Neural progenitor cell (in vitro differentiated cells): ENCODE results near the gene TNIP1. TPM values are rescaled to one million over a fixed set of nuclear protein-coding genes. Genes with fewer than 3 reads are reported as not detected.

ENCODE experiments used
- DNase-seq: peaks from one replicate; pipeline ENCODE4 v3.0.0-alpha.2; 2016; ENCODE audit warnings: low spot score
- H2AFZ ChIP-seq: fragments of 200-600 bp; sonication (generic); replicated peaks from 2 replicates; pipeline ENCODE4 v1.6.1; 2016; ENCODE audit warnings: antibody characterized with exemption
- H3F3A ChIP-seq: fragments of 200-600 bp; sonication (generic); 2 replicates; pipeline ENCODE4 v1.6.1; 2016; ENCODE audit warnings: antibody characterized with exemption, low read depth
- H3K27ac ChIP-seq: fragments of 200-600 bp; sonication (generic); 2 replicates; pipeline ENCODE4 v1.5.1; 2016; ENCODE audit warnings: mild to moderate bottlenecking
- H3K27me3 ChIP-seq: fragments of 200-600 bp; sonication (generic); 2 replicates; pipeline ENCODE4 v1.6.1; 2016; ENCODE audit warnings: mild to moderate bottlenecking, moderate library complexity
- H3K36me3 ChIP-seq: fragments of 200-600 bp; sonication (generic); 2 replicates; pipeline ENCODE4 v1.5.1; 2016
- H3K4me1 ChIP-seq: fragments of 200-600 bp; sonication (generic); 2 replicates; pipeline ENCODE4 v1.6.1; 2016; ENCODE audit warnings: mixed run types
- H3K4me2 ChIP-seq: fragments of 200-600 bp; sonication (generic); 2 replicates; pipeline ENCODE4 v1.6.1; 2016
- H3K4me3 ChIP-seq: fragments of 200-600 bp; sonication (generic); 2 replicates; pipeline ENCODE4 v1.5.1; 2016
- H3K79me2 ChIP-seq: fragments of 200-600 bp; sonication (generic); 2 replicates; pipeline ENCODE4 v1.6.1; 2016; ENCODE audit warnings: low read depth
- H3K9ac ChIP-seq: fragments of 200-600 bp; sonication (generic); 2 replicates; pipeline ENCODE4 v1.6.1; 2016
- H3K9me3 ChIP-seq: fragments of 200-600 bp; sonication (generic); 2 replicates; pipeline ENCODE4 v1.5.1; 2016; ENCODE audit warnings: low read depth
- H4K20me1 ChIP-seq: fragments of 200-600 bp; sonication (generic); 2 replicates; pipeline ENCODE4 v1.6.1; 2016; ENCODE audit warnings: low read depth
- H3K27ac Mint-ChIP-seq: 3 replicates; pipeline ENCODE4 v1.8.0; 2021; ENCODE audit warnings: mixed read lengths
- H3K27me3 Mint-ChIP-seq: 2 replicates; pipeline ENCODE4 v1.8.0; 2022; ENCODE audit warnings: low read depth, mild to moderate bottlenecking, inconsistent platforms, moderate library complexity, mixed read lengths; ENCODE audit not compliant: insufficient read depth
- H3K36me3 Mint-ChIP-seq: 3 replicates; pipeline ENCODE4 v1.8.0; 2021; ENCODE audit warnings: mixed read lengths
- H3K4me1 Mint-ChIP-seq: 3 replicates; pipeline ENCODE4 v1.8.0; 2021; ENCODE audit warnings: mixed read lengths
- H3K4me3 Mint-ChIP-seq: 3 replicates; pipeline ENCODE4 v1.8.0; 2021; ENCODE audit warnings: mild to moderate bottlenecking, moderate library complexity, mixed read lengths
- H3K9me3 Mint-ChIP-seq: 3 replicates; pipeline ENCODE4 v1.8.0; 2020; ENCODE audit warnings: mixed read lengths
- CTCF ChIP-seq: fragments of 200-600 bp; sonication (generic); IDR thresholded peaks from 2 replicates; pipeline ENCODE4 v1.5.1; 2017; ENCODE audit warnings: antibody characterized with exemption, mild to moderate bottlenecking
- EZH2 ChIP-seq: fragments of 200-600 bp; sonication (generic); IDR thresholded peaks from 2 replicates; pipeline ENCODE4 v1.6.1; 2017; ENCODE audit warnings: antibody characterized with exemption, mild to moderate bottlenecking, moderate library complexity
- EZH2phosphoT487 ChIP-seq: fragments of 200-600 bp; sonication (generic); IDR thresholded peaks from 2 replicates; pipeline ENCODE4 v1.6.1; 2017; ENCODE audit warnings: antibody characterized with exemption
- total RNA-seq: library from RNA; depleted of rRNA; stranded (reverse); fragments of >200 nt; gene quantifications from 2 replicates; pipeline ENCODE4 v1.2.3, GENCODE V29; 2015; ENCODE audit warnings: low replicate concordance

The TNIP1 gene
- total RNA-seq, 1 donor from 2014 or later: 33.5 TPM

GRCh38 chr5:151101746-151102145, 20.9 kb upstream of the TNIP1 start:
- Histone ChIP-seq H2AFZ (no peak overlapping the region), H3K4me3 (no peak overlapping the region), H3K4me2 (no peak overlapping the region), H3K27me3 (no peaks in the 10 kb centered on the region), H3F3A (no peaks in the 10 kb centered on the region), H3K9me3 (no peaks in the 10 kb centered on the region), H3K79me2 (no peaks in the 10 kb centered on the region), H3K4me1 (no peaks in the 10 kb centered on the region), H3K36me3 (no peaks in the 10 kb centered on the region), H3K9ac (no peak overlapping the region), H3K27ac (no peak overlapping the region), H4K20me1 (no peaks in the 10 kb centered on the region)
- TF ChIP-seq CTCF (no peak), EZH2 (no peak), EZH2phosphoT487 (no peak)
- no peak for DNase-seq
- Mint-ChIP-seq H3K4me3 (no peak overlapping the region), H3K27me3 (peaks cover 2% of the 10 kb centered on the region), H3K36me3 (peaks cover 29% of the 10 kb centered on the region), H3K27ac (peak overlapping the region; percentile 40), H3K4me1 (no peaks in the 10 kb centered on the region), H3K9me3 (no peaks in the 10 kb centered on the region)

GRCh38 chr5:151101151-151101550, 20.3 kb upstream of the TNIP1 start:
- Histone ChIP-seq H3K36me3 (no peaks in the 10 kb centered on the region), H3K27me3 (no peaks in the 10 kb centered on the region), H3K79me2 (no peaks in the 10 kb centered on the region), H3F3A (no peaks in the 10 kb centered on the region), H3K4me2 (no peak overlapping the region), H3K27ac (no peak overlapping the region), H4K20me1 (no peaks in the 10 kb centered on the region), H2AFZ (no peak overlapping the region), H3K4me3 (no peak overlapping the region), H3K4me1 (peaks cover 1% of the 10 kb centered on the region), H3K9me3 (no peaks in the 10 kb centered on the region), H3K9ac (no peak overlapping the region)
- Mint-ChIP-seq H3K4me3 (no peak overlapping the region), H3K36me3 (peaks cover 23% of the 10 kb centered on the region), H3K4me1 (peaks cover 2% of the 10 kb centered on the region), H3K9me3 (no peaks in the 10 kb centered on the region), H3K27me3 (peaks cover 2% of the 10 kb centered on the region), H3K27ac (no peak overlapping the region)
- DNase-seq: no peak
- no peak for TF ChIP-seq CTCF
- TF ChIP-seq EZH2: no peak
- TF ChIP-seq EZH2phosphoT487: no peak

GRCh38 chr5:151100681-151101080, 19.8 kb upstream of the TNIP1 start:
- Histone ChIP-seq H3K4me1 (peaks cover 5% of the 10 kb centered on the region), H3F3A (no peaks in the 10 kb centered on the region), H3K9me3 (no peaks in the 10 kb centered on the region), H2AFZ (no peak overlapping the region), H3K4me3 (no peak overlapping the region), H3K4me2 (no peak overlapping the region), H3K27ac (no peak overlapping the region), H3K27me3 (no peaks in the 10 kb centered on the region), H3K9ac (no peak overlapping the region), H3K36me3 (no peaks in the 10 kb centered on the region), H3K79me2 (no peaks in the 10 kb centered on the region), H4K20me1 (no peaks in the 10 kb centered on the region)
- Mint-ChIP-seq H3K4me1 (peaks cover 7% of the 10 kb centered on the region), H3K27me3 (peaks cover 5% of the 10 kb centered on the region), H3K9me3 (no peaks in the 10 kb centered on the region), H3K27ac (no peak overlapping the region), H3K36me3 (peaks cover 21% of the 10 kb centered on the region), H3K4me3 (no peak overlapping the region)
- TF ChIP-seq EZH2phosphoT487 (no peak), CTCF (no peak), EZH2 (no peak)
- no peak for DNase-seq

GRCh38 chr5:151098768-151099121, 17.9 kb upstream of the TNIP1 start:
- peaks cover 10% of the 10 kb centered on the region for H3K27me3 Mint-ChIP-seq
- no peak overlapping the region for H3K4me2 ChIP-seq
- H3K9ac ChIP-seq: no peak overlapping the region
- peaks cover 22% of the 10 kb centered on the region for H3K4me1 Mint-ChIP-seq
- no peak overlapping the region for H3K4me3 ChIP-seq
- no peaks in the 10 kb centered on the region for H3F3A ChIP-seq
- no peaks in the 10 kb centered on the region for H3K36me3 ChIP-seq
- H3K27ac Mint-ChIP-seq: peak overlapping the region; percentile 10
- H3K27me3 ChIP-seq: no peaks in the 10 kb centered on the region
- peaks cover 5% of the 10 kb centered on the region for H3K4me1 ChIP-seq
- H3K9me3 ChIP-seq: no peaks in the 10 kb centered on the region
- H3K36me3 Mint-ChIP-seq: peaks cover 18% of the 10 kb centered on the region
- DNase-seq: no peak
- TF ChIP-seq CTCF (no peak), EZH2 (no peak), EZH2phosphoT487 (no peak)
- no peaks in the 10 kb centered on the region for H4K20me1 ChIP-seq
- no peaks in the 10 kb centered on the region for H3K9me3 Mint-ChIP-seq
- H2AFZ ChIP-seq: no peak overlapping the region
- no peak overlapping the region for H3K27ac ChIP-seq
- H3K4me3 Mint-ChIP-seq: no peak overlapping the region
- no peaks in the 10 kb centered on the region for H3K79me2 ChIP-seq
